Lower leg skin (tissue), 3 donors: Measurements from ENCODE around the gene DEPDC7.

Experiments
- POLR2A ChIP-seq, 2 donors: fragments of 450-650 bp; IDR thresholded peaks; one replicate each; pipeline ENCODE4 v1.6.1; 2016 to 2017; ENCODE audit warnings: antibody characterized with exemption in 2 of 2, mild to moderate bottlenecking in 1 of 2, moderate library complexity in 1 of 2
- TF ChIP-seq, protein P1 (sequence below), 3 donors: fragments of 450-650 bp; IDR thresholded peaks; one replicate each; pipeline ENCODE4 v1.5.1; 2016; ENCODE audit warnings: antibody characterized with exemption in 3 of 3, mild to moderate bottlenecking in 3 of 3, moderate library complexity in 2 of 3

DNA sequence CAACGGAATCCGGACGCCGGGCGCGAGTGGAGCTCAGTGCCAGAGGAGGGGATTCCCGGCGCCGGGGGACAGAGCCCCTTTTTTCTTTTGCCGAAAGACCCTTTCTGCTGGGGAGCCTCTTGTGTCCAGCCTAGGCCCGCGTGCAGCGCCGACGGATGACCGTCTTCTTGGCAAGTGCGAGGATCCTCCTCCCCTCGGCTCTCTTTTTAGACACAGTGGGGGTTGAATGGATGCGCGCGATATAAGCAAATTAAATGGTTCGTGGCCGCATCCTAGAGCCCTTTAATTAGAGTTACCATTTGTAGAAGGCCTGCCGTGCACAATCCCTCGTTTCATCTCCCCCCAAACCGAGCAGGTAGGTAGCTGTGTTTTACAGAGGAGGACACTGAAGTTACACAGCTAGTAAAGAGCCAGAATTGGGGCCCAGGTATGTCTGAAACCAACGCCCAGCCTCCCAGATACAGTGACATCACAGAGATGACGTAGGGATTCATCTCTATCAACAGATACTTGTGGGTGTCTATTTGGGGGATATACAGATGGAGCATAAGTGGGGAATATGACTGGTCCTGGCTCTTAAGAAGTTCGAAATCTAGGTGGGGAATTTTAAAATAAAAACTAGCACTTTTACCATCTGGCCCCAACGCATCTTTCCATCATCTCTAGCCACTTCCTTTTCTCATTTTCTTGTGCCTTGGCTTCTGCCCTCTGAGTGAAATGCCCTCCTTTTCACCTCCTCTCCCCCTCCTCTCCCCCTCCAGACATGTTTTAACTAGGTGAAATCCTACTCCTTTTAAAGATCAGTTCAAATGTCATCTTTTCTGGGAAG is 24.6 kb downstream of the DEPDC7 start:
- TF ChIP-seq, protein P1, sequence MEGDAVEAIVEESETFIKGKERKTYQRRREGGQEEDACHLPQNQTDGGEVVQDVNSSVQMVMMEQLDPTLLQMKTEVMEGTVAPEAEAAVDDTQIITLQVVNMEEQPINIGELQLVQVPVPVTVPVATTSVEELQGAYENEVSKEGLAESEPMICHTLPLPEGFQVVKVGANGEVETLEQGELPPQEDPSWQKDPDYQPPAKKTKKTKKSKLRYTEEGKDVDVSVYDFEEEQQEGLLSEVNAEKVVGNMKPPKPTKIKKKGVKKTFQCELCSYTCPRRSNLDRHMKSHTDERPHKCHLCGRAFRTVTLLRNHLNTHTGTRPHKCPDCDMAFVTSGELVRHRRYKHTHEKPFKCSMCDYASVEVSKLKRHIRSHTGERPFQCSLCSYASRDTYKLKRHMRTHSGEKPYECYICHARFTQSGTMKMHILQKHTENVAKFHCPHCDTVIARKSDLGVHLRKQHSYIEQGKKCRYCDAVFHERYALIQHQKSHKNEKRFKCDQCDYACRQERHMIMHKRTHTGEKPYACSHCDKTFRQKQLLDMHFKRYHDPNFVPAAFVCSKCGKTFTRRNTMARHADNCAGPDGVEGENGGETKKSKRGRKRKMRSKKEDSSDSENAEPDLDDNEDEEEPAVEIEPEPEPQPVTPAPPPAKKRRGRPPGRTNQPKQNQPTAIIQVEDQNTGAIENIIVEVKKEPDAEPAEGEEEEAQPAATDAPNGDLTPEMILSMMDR (IDR thresholded peaks at IDR 0.05): no peak
- TF ChIP-seq POLR2A (IDR thresholded peaks at IDR 0.05): no peak
